NCI-H2107 (cell line): ENCODE data around the gene HOXC12.

Experiments
- DNase-seq: peaks from one replicate; lab custom pipeline; 2025; lab: John Stamatoyannopoulos, UW

The HOXC12 gene

GRCh38 chr12:53940443-53941014 lies 14.2 kb upstream of the HOXC12 start:
- no peak for DNase-seq

GRCh38 chr12:53941187-53941586 lies 13.5 kb upstream of the HOXC12 start:
- DNase-seq, result no peak

- DNase-seq, result no peak
These were observed 13.0 kb upstream of the HOXC12 start for GRCh38 chr12:53941750-53942149.

- no peak for DNase-seq
These were observed 12.2 kb upstream of the HOXC12 start for GRCh38 chr12:53942467-53942997.

GRCh38 chr12:53944209-53944608 lies 10.5 kb upstream of the HOXC12 start:
- no peak for DNase-seq

- DNase-seq, result no peak
These were observed 9.5 kb upstream of the HOXC12 start for GRCh38 chr12:53944907-53945847.

GRCh38 chr12:53947743-53948142 lies 7.0 kb upstream of the HOXC12 start:
- DNase-seq, result no peak

GRCh38 chr12:53948650-53949593 lies 5.8 kb upstream of the HOXC12 start:
- no peak for DNase-seq

GRCh38 chr12:53949631-53950436 lies 4.9 kb upstream of the HOXC12 start:
- DNase-seq, result no peak

- no peak for DNase-seq
These were observed 4.3 kb upstream of the HOXC12 start for GRCh38 chr12:53950437-53950773.

- DNase-seq, result no peak
These were observed 3.7 kb upstream of the HOXC12 start for GRCh38 chr12:53950789-53951576.

- no peak for DNase-seq
These were observed 2.9 kb upstream of the HOXC12 start for GRCh38 chr12:53951577-53952334.

GRCh38 chr12:53952335-53952694 lies 2.4 kb upstream of the HOXC12 start:
- no peak for DNase-seq

- DNase-seq, result no peak
These were observed 1.6 kb upstream of the HOXC12 start for GRCh38 chr12:53952871-53953734.

GRCh38 chr12:53953831-53954693 lies 641 bp upstream of the HOXC12 start:
- DNase-seq, result no peak

GRCh38 chr12:53955036-53955775 lies 503 bp downstream of the HOXC12 start:
- no peak for DNase-seq

- DNase-seq, result no peak
These were observed 1.1 kb downstream of the HOXC12 start for GRCh38 chr12:53955776-53956250.
